Measurements from ENCODE around the gene TMED9. TPM values are rescaled to one million over a fixed set of nuclear protein-coding genes. Genes with fewer than 3 reads are reported as not detected.

Gene TMED9
- total and polyA plus RNA-seq, 10 of the 15 experiments (the other 5 are each of a cell fraction or from before 2014, with no cell fraction given) = 35.7 to 144 (median 105) TPM

DNA sequence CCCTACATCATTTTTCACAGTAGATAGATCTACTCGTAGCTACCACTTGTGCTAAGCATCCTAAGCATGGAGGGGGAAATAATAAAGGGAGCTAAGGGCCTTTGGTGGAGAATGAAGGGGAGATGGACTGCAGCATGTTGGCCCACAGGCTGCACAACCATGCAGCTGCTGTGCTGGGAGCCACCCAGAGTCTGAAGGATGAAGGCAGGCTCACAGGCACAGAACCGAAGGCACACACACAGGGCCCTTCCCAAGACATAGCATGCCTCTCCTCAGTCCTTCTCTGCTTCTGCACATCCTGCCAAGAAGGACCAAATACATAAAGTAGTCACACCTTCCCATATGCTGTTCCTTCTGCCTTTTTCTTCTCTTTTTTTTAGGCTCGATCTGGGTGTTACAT is 44.3 kb upstream of the TMED9 start (continued):
- TF ChIP-seq CEBPZ (IDR thresholded peaks at IDR 0.05; ENCODE audit: low read depth, low read length) (no peak), YBX1 (IDR thresholded peaks at IDR 0.05) (no peak)

GRCh38 chr5:177548495-177548894 is 43.5 kb upstream of the TMED9 start:
- 42% methylated on average over 1 of the region's 1 CpG for WGBS (ENCODE audit: insufficient coverage, insufficient replicate concordance, low lambda C conversion rate, missing lambda C conversion rate)
- CTCF ChIA-PET = interaction anchor here (0.9 kb wide), 1 partner anchor 239 kb away, joined by 3 read pairs; no protein-coding TSS in a partner anchor
- intact Hi-C loops (cut with micrococcal nuclease; ENCODE audit: unreplicated experiment) (no loop called here), in situ Hi-C loops (cut with MboI) (no loop called here)
- Histone ChIP-seq H3K36me3 (ENCODE audit: control insufficient read depth in 2 of 2, insufficient read depth in 2 of 2, low read length in 1 of 2) (peaks cover 0 to 9% of the 10 kb centered on the region in 2 experiments; a peak in 1 of 4 replicates), H3K79me2 (ENCODE audit: control insufficient read depth, insufficient read depth, low read length) (peaks cover 17% of the 10 kb centered on the region), H3K9me3 (replicated peaks; ENCODE audit: control insufficient read depth, insufficient read depth, low read length) (no peaks in the 10 kb centered on the region), H3K9ac (ENCODE audit: control insufficient read depth, insufficient read depth, low read length) (no peak overlapping the region), H3K4me1 (ENCODE audit: control insufficient read depth, insufficient read depth, low read length) (peaks cover 8% of the 10 kb centered on the region), H3K4me3 (no peak overlapping the region), H3K27ac (ENCODE audit: control insufficient read depth, insufficient read depth) (no peak overlapping the region), H3K4me2 (ENCODE audit: control insufficient read depth, insufficient read depth) (no peak overlapping the region), H3K27me3 (replicated peaks in 1 of 2; ENCODE audit: control insufficient read depth in 2 of 2, insufficient read depth in 2 of 2, low read length in 1 of 2) (no peaks in the 10 kb centered on the region), H4K20me1 (ENCODE audit: control insufficient read depth, insufficient read depth) (no peaks in the 10 kb centered on the region; the same call in 1 of the 2 replicates), H2AFZ (ENCODE audit: control insufficient read depth, low read depth, low read length) (no peak overlapping the region)
- BruUV-seq (replicated peaks) = no TSS peak
- no peak for DNase-seq (ENCODE audit: low read depth, low spot score)
- no peak for FAIRE-seq
- POLR2A ChIA-PET = interaction anchor here (0.6 to 1.0 kb wide), 2 partner anchors 12 to 40 kb away, joined by 3 to 4 read pairs; no protein-coding TSS in a partner anchor
- no peak for ATAC-seq
- SMC1A ChIA-PET (ENCODE audit: uncharacterized antibody, unreplicated experiment) = interaction anchor here (0.8 kb wide), 1 partner anchor 10 kb away, joined by 4 read pairs; no protein-coding TSS in a partner anchor
- RAD21 ChIA-PET (ENCODE audit: unreplicated experiment) = interaction anchor here (1.1 kb wide), 1 partner anchor 44 kb away, joined by 3 read pairs; the partner anchor contains the start of gene TMED9
- no peak for TF ChIP-seq TARDBP (IDR thresholded peaks at IDR 0.05; ENCODE audit: borderline replicate concordance)
- TF ChIP-seq LARP7 (IDR thresholded peaks at IDR 0.05) = no peak
- no peak for TF ChIP-seq MEF2B (IDR thresholded peaks at IDR 0.05; ENCODE audit: partially characterized antibody, poor library complexity, severe bottlenecking)
- TF ChIP-seq E2F8 (IDR thresholded peaks at IDR 0.05; ENCODE audit: low read depth, partially characterized antibody) = no peak
- no peak for TF ChIP-seq CBFB (IDR thresholded peaks at IDR 0.05; ENCODE audit: low read depth)
- TF ChIP-seq DPF2 (IDR thresholded peaks at IDR 0.05) = no peak
- TF ChIP-seq ATF7 (IDR thresholded peaks at IDR 0.05; ENCODE audit: low read depth) = no peak
- TF ChIP-seq BACH1 (IDR thresholded peaks at IDR 0.05; ENCODE audit: borderline replicate concordance) = no peak
- TF ChIP-seq, protein P1, sequence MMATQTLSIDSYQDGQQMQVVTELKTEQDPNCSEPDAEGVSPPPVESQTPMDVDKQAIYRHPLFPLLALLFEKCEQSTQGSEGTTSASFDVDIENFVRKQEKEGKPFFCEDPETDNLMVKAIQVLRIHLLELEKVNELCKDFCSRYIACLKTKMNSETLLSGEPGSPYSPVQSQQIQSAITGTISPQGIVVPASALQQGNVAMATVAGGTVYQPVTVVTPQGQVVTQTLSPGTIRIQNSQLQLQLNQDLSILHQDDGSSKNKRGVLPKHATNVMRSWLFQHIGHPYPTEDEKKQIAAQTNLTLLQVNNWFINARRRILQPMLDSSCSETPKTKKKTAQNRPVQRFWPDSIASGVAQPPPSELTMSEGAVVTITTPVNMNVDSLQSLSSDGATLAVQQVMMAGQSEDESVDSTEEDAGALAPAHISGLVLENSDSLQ (IDR thresholded peaks at IDR 0.05) = no peak
- TF ChIP-seq E4F1 (IDR thresholded peaks at IDR 0.05; ENCODE audit: borderline replicate concordance, partially characterized antibody) = no peak
